Activated CD4-positive, alpha-beta T cell treated with anti-CD3 and anti-CD28 coated beads, Interleukin-2, amount 50 U/mL, for 4 hours (primary cell): ENCODE data around the gene TCN2.
"Not testable (repeated sequence)": the region's sequence is repeated elsewhere in the genome, so short reads cannot be mapped to it uniquely, and the experiment has no call there.

Experiments
- DNase-seq, 2 experiments: peaks; one replicate each; pipeline ENCODE4 v3.0.0-alpha.2; 2020

Gene TCN2

GRCh38 chr22:30606455-30607299 lies at the start of gene TCN2:
Gene TCN2 (plus strand): TSS chr22:30607174. CDS start chr22:30607332, 158 bp downstream.
- peak in 1 of 2 experiments; percentile 12 for DNase-seq

GRCh38 chr22:30557243-30557642 lies 49.7 kb upstream of the TCN2 start:
- DNase-seq, result no peak

- no peak for DNase-seq
Measured at GRCh38 chr22:30559889-30560288, 47.1 kb upstream of the TCN2 start.

GRCh38 chr22:30560643-30561202 lies 46.3 kb upstream of the TCN2 start:
- DNase-seq, result not testable (repeated sequence)

- no peak for DNase-seq
Measured at GRCh38 chr22:30561402-30562189, 45.4 kb upstream of the TCN2 start.

- DNase-seq, result no peak
Measured at GRCh38 chr22:30562366-30562765, 44.6 kb upstream of the TCN2 start.

GRCh38 chr22:30564045-30564760 lies 42.8 kb upstream of the TCN2 start:
- no peak for DNase-seq

- DNase-seq, result no peak
Measured at GRCh38 chr22:30564761-30565119, 42.2 kb upstream of the TCN2 start.

- DNase-seq, result no peak
Measured at GRCh38 chr22:30565341-30565740, 41.6 kb upstream of the TCN2 start.

GRCh38 chr22:30566125-30566524 lies 40.8 kb upstream of the TCN2 start:
- DNase-seq, result no peak

- DNase-seq, result not testable (repeated sequence)
Measured at GRCh38 chr22:30567277-30567676, 39.7 kb upstream of the TCN2 start.

GRCh38 chr22:30568137-30568805 lies 38.7 kb upstream of the TCN2 start:
- no peak for DNase-seq

GRCh38 chr22:30569674-30570202 lies 37.2 kb upstream of the TCN2 start:
- DNase-seq, result no peak

GRCh38 chr22:30572210-30572609 lies 34.8 kb upstream of the TCN2 start:
- DNase-seq, result no peak

- no peak for DNase-seq
Measured at GRCh38 chr22:30572840-30573593, 34.0 kb upstream of the TCN2 start.

- no peak for DNase-seq
Measured at GRCh38 chr22:30573594-30574094, 33.3 kb upstream of the TCN2 start.

- DNase-seq, result no peak
Measured at GRCh38 chr22:30574095-30574981, 32.6 kb upstream of the TCN2 start, which contains the start of gene GAL3ST1. Gene GAL3ST1 (minus strand): TSS chr22:30574665. CDS start chr22:30557392, 17,273 bp downstream.

GRCh38 chr22:30574997-30575671 lies 31.8 kb upstream of the TCN2 start:
- no peak for DNase-seq

- no peak for DNase-seq
Measured at GRCh38 chr22:30575859-30576258, 31.1 kb upstream of the TCN2 start.
